Measurements from ENCODE around the gene WSB1.
"Not testable (repeated sequence)": the region's sequence is repeated elsewhere in the genome, so short reads cannot be mapped to it uniquely, and the experiment has no call there.

The WSB1 gene

GRCh38 chr17:27315322-27315721 is 21.4 kb downstream of the WSB1 start:
- DNase-seq (ENCODE audit: extremely low read depth in 1 of 2, low read depth in 1 of 2), result no peak

DNA sequence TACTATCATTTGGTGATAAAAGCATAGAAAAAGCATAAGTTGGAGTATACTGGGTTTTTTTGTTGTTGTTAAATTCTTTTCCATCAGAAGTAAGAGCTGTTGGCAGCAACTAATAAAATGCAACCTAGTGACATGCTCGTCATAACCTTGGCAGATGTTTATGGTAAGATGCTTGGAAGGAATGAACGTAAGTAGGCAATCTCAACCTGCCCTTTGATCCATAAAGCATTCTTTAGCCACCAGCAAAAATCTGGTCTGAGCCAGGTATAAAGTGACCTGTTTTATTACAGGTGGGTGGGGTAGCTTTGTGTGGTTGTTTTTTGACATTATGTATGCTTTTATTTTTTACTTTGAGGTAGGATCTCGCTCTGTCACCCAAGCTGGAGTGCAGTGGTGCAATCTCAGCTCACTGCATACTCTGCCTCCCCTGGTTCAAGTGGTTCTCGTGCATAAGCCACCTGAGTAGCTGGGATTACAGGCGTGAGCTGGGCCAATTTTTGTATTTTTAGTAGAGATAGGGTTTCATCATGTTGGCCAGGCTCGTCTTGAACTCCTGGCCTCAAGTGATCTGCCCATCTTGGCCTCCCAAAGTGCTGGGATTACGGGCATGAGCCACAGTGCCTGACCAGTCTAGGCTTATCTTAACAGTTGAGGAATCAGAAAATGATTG is 22.0 kb downstream of the WSB1 start:
- no peak for DNase-seq (ENCODE audit: extremely low read depth in 1 of 2, low read depth in 1 of 2)

GRCh38 chr17:27318228-27318627 is 24.3 kb downstream of the WSB1 start:
- no peak for DNase-seq (ENCODE audit: extremely low read depth in 1 of 2, low read depth in 1 of 2)

GRCh38 chr17:27318633-27319032 is 24.7 kb downstream of the WSB1 start:
- no peak for DNase-seq (ENCODE audit: extremely low read depth in 1 of 2, low read depth in 1 of 2)

GRCh38 chr17:27319541-27320221 is 25.8 kb downstream of the WSB1 start:
- no peak for DNase-seq (ENCODE audit: extremely low read depth in 1 of 2, low read depth in 1 of 2)

DNA sequence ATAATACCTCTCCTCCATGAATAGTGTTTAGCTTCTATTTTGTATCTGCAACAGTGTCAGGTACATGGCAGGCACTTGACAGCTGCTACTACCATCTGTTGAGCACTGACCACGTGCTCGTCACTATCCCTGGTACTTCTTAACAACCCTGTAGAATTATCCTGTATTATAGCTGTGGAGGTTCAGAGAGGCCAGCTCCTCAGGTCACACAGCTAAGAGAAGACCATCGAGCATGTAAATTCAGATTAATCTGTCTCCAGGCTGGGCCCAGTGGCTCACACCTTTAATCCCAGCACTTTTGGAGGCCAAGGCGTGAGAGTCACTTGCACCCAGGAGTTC is 26.3 kb downstream of the WSB1 start:
- no peak for DNase-seq (ENCODE audit: extremely low read depth in 1 of 2, low read depth in 1 of 2)

DNA sequence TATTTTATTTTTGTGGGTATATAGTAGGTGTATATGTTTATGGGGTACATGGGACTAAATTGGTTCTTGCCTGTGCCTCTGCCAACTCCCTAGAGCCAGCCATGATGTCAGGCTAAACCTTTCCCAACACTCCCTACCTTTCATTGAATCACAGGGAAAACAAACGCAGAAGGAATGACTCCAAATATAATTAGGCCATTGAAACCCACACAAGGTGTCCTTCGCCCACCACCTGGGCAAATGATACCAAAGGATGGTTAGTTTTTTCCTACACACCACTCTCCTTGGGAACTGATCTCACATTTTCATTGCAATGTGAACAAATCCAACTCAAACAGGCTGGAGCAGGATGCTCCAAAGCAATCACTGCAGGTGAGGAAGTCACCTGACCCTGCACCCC is 27.5 kb downstream of the WSB1 start:
- no peak for DNase-seq (ENCODE audit: extremely low read depth in 1 of 2, low read depth in 1 of 2)

GRCh38 chr17:27322026-27322425 is 28.1 kb downstream of the WSB1 start:
- no peak for DNase-seq (ENCODE audit: extremely low read depth in 1 of 2, low read depth in 1 of 2)

GRCh38 chr17:27322690-27323508 is 29.0 kb downstream of the WSB1 start:
- no peak for DNase-seq (ENCODE audit: extremely low read depth in 1 of 2, low read depth in 1 of 2)

DNA sequence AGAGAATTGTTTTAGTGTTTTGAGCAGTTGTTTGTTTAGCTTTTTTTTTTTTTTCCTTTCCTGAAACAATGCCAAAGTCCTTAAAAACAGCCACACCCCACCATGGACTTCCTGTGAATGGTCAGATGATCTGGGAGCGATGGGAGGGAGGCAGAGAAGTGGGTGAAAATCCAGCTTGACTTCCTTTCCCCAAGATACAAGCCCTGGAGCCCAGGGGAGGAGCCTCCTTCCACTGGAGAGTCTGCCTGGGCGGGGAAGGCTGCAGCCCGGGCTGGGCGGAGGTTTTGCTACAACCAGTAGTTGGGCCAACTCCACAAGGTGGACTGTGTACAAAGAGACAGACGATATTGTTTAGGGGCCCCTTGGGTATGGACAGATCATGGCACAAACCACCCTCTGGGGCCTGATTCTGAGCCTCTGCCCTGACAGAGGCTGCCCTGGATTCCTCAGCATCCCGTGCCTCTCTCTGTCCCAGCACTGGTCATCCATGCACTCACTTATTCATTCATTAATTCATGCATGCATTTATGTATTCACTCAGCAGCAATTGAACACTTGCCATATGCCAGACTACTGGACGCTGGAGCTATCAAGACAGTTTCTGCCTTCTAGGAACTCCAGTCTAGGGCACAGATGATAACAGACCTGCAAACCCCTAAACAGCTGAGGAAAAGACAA is 29.8 kb downstream of the WSB1 start:
- no peak for DNase-seq (ENCODE audit: extremely low read depth in 1 of 2, low read depth in 1 of 2)

- no peak for DNase-seq (ENCODE audit: extremely low read depth in 1 of 2, low read depth in 1 of 2)
Observed at GRCh38 chr17:27324771-27325339, 30.9 kb downstream of the WSB1 start.

GRCh38 chr17:27326051-27326450 is 32.1 kb downstream of the WSB1 start:
- DNase-seq (ENCODE audit: extremely low read depth in 1 of 2, low read depth in 1 of 2), result no peak

DNA sequence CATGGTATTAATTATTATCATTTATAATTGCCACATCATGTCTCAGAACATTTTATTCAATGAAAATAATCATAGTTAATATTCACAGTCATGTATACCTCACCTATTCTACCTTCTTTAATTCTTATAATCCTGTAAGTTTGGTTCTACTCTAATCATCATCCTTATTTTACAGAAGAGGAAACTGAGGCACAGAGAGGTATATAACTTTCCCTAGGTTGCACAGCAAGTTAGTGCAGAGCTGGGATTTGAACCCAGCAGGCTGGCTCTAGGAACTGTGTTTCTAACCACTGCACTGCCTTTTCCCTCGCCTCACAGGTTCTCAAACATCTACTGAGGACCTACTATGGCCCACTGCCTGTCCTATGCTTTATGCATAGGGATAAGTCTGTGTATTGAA is 32.7 kb downstream of the WSB1 start:
- DNase-seq (ENCODE audit: extremely low read depth in 1 of 2, low read depth in 1 of 2), result no peak

DNA sequence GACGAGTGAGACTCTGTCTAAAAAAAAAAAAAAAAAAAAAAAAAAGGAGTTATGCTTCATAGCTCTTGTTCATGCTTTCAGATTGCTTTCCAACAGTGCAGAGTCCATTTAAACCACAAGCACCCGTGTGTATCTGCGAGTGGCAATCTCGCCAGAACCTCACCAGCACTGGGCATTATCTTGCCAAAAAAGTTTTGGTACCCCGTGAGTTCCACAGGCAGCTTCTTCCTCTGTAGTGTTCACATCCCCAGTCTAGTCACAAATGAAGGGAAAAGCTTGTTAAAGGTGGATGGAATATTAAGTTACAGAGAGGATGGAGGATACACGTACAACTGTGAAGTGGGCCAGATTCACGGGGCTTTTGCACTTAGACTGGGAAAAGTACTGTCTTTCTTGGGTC is 33.5 kb downstream of the WSB1 start:
- no peak for DNase-seq (ENCODE audit: extremely low read depth in 1 of 2, low read depth in 1 of 2)

DNA sequence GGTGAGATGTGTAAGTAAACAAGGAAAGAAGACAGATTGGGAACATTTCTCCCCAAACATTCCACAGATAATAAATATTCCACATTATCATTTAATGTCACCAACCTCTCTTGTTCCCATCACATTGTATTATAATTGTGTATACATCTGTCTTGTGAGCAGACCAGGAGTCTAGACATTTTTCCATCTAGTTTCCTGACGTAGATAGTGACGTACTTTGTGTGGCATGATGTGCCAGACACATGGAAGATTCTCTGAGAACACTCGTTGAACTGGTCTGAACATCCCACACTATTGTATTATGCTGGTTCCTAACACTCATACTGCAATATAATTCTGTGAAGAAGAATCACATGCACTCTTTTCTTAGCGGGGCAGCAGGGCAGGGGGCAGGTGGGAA is 34.0 kb downstream of the WSB1 start:
- no peak for DNase-seq (ENCODE audit: extremely low read depth in 1 of 2, low read depth in 1 of 2)

GRCh38 chr17:27328686-27329085 is 34.8 kb downstream of the WSB1 start:
- DNase-seq (ENCODE audit: extremely low read depth in 1 of 2, low read depth in 1 of 2), result not testable (repeated sequence)

DNA sequence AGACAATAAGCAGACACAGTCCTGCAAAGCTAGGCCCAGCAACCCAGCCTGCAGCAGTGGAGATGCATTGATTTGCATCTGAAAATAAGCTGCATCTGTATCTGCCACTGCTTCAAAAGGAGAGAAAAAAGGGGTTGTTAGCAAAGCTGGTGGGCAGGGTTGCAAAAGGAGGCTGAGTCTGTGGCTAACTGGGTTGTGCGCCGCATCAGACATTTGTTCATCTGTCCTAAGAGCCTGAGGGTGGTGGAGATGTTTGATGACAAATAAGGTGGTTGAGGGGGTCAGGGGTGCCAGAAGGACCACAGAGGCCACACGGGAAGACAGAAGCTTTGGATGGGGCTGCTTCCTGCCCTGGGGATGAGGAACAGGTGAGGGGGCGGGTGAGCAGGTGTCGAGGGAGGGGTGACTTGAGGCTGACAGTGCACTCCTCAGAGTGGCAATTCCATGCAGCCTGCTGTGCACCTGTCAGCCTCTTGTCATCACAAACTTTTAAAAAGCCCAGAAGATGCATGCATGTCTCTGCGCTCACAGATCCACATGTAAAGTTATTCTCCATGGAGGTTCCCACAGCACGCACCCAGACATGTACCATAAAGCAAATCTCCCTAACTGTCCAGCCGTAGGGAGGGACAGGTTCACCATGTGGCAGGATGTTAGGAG is 35.4 kb downstream of the WSB1 start:
- DNase-seq (ENCODE audit: extremely low read depth in 1 of 2, low read depth in 1 of 2), result no peak

GRCh38 chr17:27332047-27332393 is 38.1 kb downstream of the WSB1 start:
- no peak for DNase-seq (ENCODE audit: extremely low read depth in 1 of 2, low read depth in 1 of 2)

DNA sequence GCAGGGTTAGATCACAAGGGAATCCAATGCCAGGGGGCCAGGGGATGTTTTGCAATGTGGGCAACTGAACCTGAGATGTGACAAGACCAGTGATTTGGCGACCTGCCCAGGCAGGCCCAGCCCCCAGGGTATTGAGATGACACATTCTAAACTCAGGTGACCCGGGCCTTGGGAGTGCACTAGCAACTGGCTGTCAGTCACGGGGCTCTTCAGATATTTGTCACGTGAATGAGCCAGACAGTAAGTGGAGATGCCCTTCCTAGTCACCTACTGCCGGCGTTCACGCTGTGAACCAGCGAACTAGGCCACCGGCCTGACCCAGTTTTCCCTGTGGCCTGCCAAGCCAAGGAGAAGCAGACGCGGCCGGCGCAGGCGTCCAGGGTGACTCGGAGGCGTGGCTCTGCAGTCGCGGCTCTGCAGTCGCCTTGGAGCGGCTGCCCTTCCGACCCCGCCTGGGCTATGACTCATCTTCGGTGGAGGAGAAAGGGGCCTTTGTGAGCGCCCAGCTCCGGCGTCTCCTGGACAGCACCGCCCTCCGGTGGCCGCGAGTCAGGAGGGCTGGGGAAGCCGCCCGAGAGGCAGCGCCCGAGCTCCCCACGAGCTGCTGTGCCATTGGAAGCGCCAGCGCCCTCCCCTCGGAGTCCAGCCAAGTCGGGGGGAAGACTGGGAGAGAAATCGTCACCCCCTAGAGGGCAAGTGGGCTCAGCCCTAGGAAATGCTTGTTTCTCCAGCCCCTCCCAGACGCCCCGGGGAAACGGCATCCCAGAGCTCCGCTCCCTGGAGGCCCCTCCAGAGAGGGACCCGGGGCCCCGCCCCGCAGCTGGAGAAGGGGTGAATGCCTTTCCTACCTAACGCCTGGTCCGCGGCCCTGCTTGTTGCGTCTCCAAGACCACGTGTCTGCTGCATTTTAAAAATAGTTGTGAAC is 38.8 kb downstream of the WSB1 start:
- peak; percentile 81 to 83 for DNase-seq (ENCODE audit: extremely low read depth in 1 of 2, low read depth in 1 of 2)
